ENCODE measurements around the gene CAMKK1. TPM values are rescaled to one million over a fixed set of nuclear protein-coding genes. Genes with fewer than 3 reads are reported as not detected.

CAMKK1 gene
- total RNA-seq, 1 experiment from 2014 or later, result 9.6 TPM

DNA sequence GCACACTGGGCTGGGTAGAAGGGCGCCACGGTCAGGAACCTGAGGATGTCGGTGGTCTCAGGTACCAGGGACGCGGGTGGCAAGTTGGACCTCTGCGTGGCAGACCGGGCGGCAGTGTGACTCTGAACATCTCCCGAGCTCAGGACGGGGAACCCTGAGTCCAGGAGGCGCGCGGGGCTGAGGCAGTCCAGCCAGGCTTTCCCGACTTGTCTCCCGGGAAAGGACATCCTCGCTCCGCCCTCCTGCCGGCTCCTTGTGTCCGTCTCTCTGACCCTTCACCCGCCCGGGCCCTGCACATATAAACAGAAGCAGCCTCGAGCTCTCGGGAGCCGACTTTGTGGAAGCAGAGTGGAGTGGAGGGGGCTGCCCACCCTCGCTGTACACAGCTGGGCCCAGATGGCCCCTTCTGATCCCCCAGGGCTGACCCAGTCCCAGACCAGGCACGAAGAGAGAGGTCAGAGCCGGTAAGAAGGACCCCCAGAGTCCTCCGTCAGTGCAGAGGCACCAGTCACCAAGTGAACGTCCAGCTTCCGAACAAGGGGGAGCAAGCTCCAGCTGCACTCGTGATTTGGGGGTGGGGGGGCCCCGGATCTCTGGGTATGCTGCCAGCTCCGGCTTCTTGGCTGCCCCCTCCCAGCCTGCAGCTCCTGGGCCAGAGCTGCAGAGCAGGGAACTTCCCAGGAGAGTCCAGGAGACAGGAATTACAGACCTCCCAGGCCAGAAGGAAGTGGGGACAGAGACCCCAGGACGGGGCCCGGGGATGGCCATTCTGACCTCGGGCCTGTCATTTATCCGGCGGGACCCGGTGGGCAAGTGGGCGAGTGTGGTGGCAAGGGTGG is 31.9 kb upstream of the CAMKK1 start (continued):
- TF ChIP-seq, protein P1, sequence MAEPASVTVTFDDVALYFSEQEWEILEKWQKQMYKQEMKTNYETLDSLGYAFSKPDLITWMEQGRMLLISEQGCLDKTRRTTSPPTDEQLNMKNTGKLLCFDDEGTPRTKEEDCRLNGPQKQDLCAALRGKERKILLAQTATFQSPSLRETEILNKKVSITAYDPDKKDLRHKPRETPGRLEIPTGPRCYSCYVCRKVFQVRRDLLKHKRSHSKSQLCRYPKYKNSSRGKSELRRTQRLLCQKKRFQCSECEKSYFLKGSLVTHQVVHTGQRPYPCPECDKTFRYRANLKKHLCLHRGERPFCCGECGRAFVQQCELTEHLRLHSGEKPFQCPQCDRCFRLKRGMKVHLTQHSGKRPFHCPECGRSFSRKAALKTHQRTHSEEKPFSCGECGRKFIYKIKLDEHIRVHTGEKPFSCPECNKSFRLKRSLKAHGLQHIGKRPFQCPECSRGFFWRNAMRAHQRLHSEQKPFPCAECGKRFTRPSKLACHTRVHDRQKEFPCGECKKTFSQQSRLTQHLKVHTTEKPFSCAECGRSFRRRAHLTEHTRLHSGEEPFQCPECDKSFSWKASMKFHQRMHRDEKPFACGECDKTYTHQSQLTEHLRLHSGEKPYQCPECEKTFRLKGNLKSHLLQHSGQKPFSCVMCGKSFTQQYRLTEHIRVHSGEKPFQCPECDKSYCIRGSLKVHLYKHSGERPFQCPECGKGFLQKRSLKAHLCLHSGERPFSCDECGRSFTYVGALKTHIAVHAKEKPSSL (CRISPR knock-in tag; conservative IDR thresholded peaks at IDR 0.05), result no peak

DNA sequence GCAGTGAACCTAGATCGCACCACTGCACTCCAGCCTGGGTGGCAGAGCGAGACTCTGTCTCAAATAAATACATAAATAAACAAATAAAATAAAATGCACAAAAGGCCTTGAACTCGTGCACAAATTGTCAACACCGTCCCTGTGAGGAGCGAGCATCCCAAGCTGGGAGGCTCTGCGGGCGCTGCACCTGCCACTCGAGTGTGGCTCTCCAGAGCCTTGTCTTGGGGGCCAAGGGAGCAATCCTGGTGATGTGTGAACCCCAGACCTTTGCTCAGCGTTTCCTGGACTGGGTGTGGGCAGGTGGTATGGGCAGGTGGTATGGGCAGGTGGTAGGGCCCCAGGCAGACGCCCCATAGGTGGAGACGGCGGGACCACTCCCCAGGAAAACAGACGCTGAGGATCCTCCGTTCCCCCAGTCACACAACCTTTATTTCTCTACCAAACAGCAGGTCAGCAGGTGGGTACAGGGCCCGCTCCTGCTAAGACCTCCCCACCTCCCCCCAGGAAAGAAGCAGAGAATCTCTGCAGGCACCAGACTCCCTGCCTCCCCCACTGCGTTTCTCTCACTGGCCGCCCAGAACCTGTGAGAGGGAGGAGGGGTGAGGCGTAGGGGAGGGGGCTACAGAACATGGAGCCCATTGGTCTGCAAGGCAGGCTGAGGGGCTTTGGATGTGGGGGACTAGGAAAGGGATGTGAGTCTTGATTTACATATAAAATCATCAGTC is 30.8 kb upstream of the CAMKK1 start:
- Mint-ChIP-seq H3K4me3 (no peak overlapping the region), H3K27ac (no peak overlapping the region), H3K9me3 (no peaks in the 10 kb centered on the region), H3K27me3 (ENCODE audit: low read depth) (no peaks in the 10 kb centered on the region), H3K36me3 (no peaks in the 10 kb centered on the region), H3K4me1 (peaks cover 5% of the 10 kb centered on the region; the same call in 1 of the 2 replicates)
- ChIA-PET POLR2A (no interaction called here), CTCF (interaction anchor here (1.1 to 1.3 kb wide), 2 partner anchors 10 to 11 kb away, joined by 4 to 9 read pairs; no protein-coding TSS in a partner anchor)
- DNase-seq (ENCODE audit: low spot score) (no peak), ATAC-seq (no peak)
- no peak for TF ChIP-seq FOXJ3 (CRISPR knock-in tag; IDR thresholded peaks at IDR 0.05; ENCODE audit: borderline replicate concordance)
- TF ChIP-seq ZNF121 (CRISPR knock-in tag; IDR thresholded peaks at IDR 0.05), result no peak
- TF ChIP-seq, protein P2, sequence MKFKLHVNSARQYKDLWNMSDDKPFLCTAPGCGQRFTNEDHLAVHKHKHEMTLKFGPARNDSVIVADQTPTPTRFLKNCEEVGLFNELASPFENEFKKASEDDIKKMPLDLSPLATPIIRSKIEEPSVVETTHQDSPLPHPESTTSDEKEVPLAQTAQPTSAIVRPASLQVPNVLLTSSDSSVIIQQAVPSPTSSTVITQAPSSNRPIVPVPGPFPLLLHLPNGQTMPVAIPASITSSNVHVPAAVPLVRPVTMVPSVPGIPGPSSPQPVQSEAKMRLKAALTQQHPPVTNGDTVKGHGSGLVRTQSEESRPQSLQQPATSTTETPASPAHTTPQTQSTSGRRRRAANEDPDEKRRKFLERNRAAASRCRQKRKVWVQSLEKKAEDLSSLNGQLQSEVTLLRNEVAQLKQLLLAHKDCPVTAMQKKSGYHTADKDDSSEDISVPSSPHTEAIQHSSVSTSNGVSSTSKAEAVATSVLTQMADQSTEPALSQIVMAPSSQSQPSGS (CRISPR knock-in tag; IDR thresholded peaks at IDR 0.05; ENCODE audit: borderline replicate concordance, low read depth), result no peak
- no peak for TF ChIP-seq TP53 (CRISPR knock-in tag; IDR thresholded peaks at IDR 0.05)
- TF ChIP-seq ZMAT4 (CRISPR knock-in tag; IDR thresholded peaks at IDR 0.05), result no peak
- TF ChIP-seq NFE2L1 (CRISPR knock-in tag; IDR thresholded peaks at IDR 0.05), result no peak
- no peak for TF ChIP-seq ZNF232 (CRISPR knock-in tag; IDR thresholded peaks at IDR 0.05)
- no peak for TF ChIP-seq FOXP1 (CRISPR knock-in tag; IDR thresholded peaks at IDR 0.05; ENCODE audit: borderline replicate concordance)
- no peak for TF ChIP-seq ZBTB21 (CRISPR knock-in tag; IDR thresholded peaks at IDR 0.05; ENCODE audit: borderline replicate concordance)
- TF ChIP-seq NR2C2 (CRISPR knock-in tag; IDR thresholded peaks at IDR 0.05), result no peak

GRCh38 chr17:3922765-3923164 is 29.9 kb upstream of the CAMKK1 start:
- H3K4me3 Mint-ChIP-seq, result no peak overlapping the region
- ChIA-PET CTCF (interaction anchor here (0.6 to 1.3 kb wide), 2 partner anchors 9 to 13 kb away, joined by 3 to 9 read pairs; no protein-coding TSS in a partner anchor), POLR2A (no interaction called here)
- DNase-seq (ENCODE audit: low spot score), result no peak
- no peaks in the 10 kb centered on the region for H3K9me3 Mint-ChIP-seq
- no peaks in the 10 kb centered on the region for H3K36me3 Mint-ChIP-seq
- no peak for ATAC-seq
- H3K27ac Mint-ChIP-seq, result peak overlapping the region; percentile 37; the same call in 1 of the 2 replicates
- no peaks in the 10 kb centered on the region for H3K27me3 Mint-ChIP-seq (ENCODE audit: low read depth)
- H3K4me1 Mint-ChIP-seq, result peaks cover 5% of the 10 kb centered on the region; the same call in 1 of the 2 replicates
- TF ChIP-seq NFE2L1 (CRISPR knock-in tag; IDR thresholded peaks at IDR 0.05) (no peak), HMGA2 (CRISPR knock-in tag; IDR thresholded peaks at IDR 0.05) (no peak), ZNF281 (CRISPR knock-in tag; IDR thresholded peaks at IDR 0.05) (no peak), E2F1 (CRISPR knock-in tag; IDR thresholded peaks at IDR 0.05) (no peak), ZNF423 (CRISPR knock-in tag; IDR thresholded peaks at IDR 0.05) (no peak), ZBTB21 (CRISPR knock-in tag; IDR thresholded peaks at IDR 0.05; ENCODE audit: borderline replicate concordance) (no peak), USF2 (CRISPR knock-in tag; IDR thresholded peaks at IDR 0.05) (no peak)
- TF ChIP-seq, protein P3, sequence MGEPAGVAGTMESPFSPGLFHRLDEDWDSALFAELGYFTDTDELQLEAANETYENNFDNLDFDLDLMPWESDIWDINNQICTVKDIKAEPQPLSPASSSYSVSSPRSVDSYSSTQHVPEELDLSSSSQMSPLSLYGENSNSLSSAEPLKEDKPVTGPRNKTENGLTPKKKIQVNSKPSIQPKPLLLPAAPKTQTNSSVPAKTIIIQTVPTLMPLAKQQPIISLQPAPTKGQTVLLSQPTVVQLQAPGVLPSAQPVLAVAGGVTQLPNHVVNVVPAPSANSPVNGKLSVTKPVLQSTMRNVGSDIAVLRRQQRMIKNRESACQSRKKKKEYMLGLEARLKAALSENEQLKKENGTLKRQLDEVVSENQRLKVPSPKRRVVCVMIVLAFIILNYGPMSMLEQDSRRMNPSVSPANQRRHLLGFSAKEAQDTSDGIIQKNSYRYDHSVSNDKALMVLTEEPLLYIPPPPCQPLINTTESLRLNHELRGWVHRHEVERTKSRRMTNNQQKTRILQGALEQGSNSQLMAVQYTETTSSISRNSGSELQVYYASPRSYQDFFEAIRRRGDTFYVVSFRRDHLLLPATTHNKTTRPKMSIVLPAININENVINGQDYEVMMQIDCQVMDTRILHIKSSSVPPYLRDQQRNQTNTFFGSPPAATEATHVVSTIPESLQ (CRISPR knock-in tag; IDR thresholded peaks at IDR 0.05), result no peak
